Neuronal stem cell (in vitro differentiated cells): ENCODE data around the gene AHR.

ENCODE experiments used
- DNase-seq: peaks from one replicate; pipeline ENCODE4 v3.0.0-alpha.2; 2013; ENCODE audit warnings: low spot score
- H2AFZ ChIP-seq: one replicate; pipeline ENCODE4 v1.6.1; 2013; ENCODE audit warnings: mild to moderate bottlenecking, low read length, inconsistent platforms
- H2AK5ac ChIP-seq: 2 replicates; pipeline ENCODE4 v1.6.1; 2013; ENCODE audit warnings: low read depth, mild to moderate bottlenecking, inconsistent platforms, low read length, moderate library complexity, mixed read lengths
- H2BK120ac ChIP-seq: 2 replicates; pipeline ENCODE4 v1.6.1; 2013; ENCODE audit warnings: low read depth, mild to moderate bottlenecking, inconsistent platforms, low read length, moderate library complexity, mixed read lengths
- H2BK12ac ChIP-seq: one replicate; pipeline ENCODE4 v1.6.1; 2013; ENCODE audit warnings: low read length, inconsistent platforms
- H2BK15ac ChIP-seq: 2 replicates; pipeline ENCODE4 v1.6.1; 2013; ENCODE audit warnings: mild to moderate bottlenecking, low read length, inconsistent platforms, mixed read lengths
- H2BK5ac ChIP-seq: one replicate; pipeline ENCODE4 v1.6.1; 2013; ENCODE audit warnings: inconsistent platforms, mild to moderate bottlenecking, low read length, moderate library complexity
- H3K14ac ChIP-seq: one replicate; pipeline ENCODE4 v1.6.1; 2013; ENCODE audit warnings: low read length, inconsistent platforms
- H3K18ac ChIP-seq: 2 replicates; pipeline ENCODE4 v1.6.1; 2013; ENCODE audit warnings: low read length, inconsistent platforms
- H3K23ac ChIP-seq: 2 replicates; pipeline ENCODE4 v1.6.1; 2013; ENCODE audit warnings: low read depth, mild to moderate bottlenecking, mixed read lengths, low read length, inconsistent platforms; ENCODE audit not compliant: poor library complexity
- H3K27ac ChIP-seq: replicated peaks from 3 replicates; pipeline ENCODE4 v1.5.1; 2013; ENCODE audit warnings: low read length, inconsistent platforms
- H3K27me3 ChIP-seq, 3 experiments: 2 replicates each; pipeline ENCODE4 v1.6.1; 2013; ENCODE audit warnings: low read length in 3 of 3, mild to moderate bottlenecking in 2 of 3, inconsistent platforms in 1 of 3, low read depth in 1 of 3, mixed read lengths in 1 of 3, moderate library complexity in 1 of 3; ENCODE audit not compliant: control insufficient read depth in 3 of 3, insufficient read depth in 3 of 3
- H3K36me3 ChIP-seq, 2 donors: replicated peaks in 1 of 2; 2 replicates each; pipeline ENCODE4 v1.6.1; 2013; ENCODE audit warnings: low read length in 2 of 2; ENCODE audit not compliant: control insufficient read depth in 2 of 2, insufficient read depth in 2 of 2
- H3K4ac ChIP-seq: 2 replicates; pipeline ENCODE4 v1.6.1; 2013; ENCODE audit warnings: inconsistent platforms, mild to moderate bottlenecking, low read length, moderate library complexity
- H3K4me1 ChIP-seq, 2 donors: 1 replicate in 1 of 2; 2 replicates in 1 of 2; pipeline ENCODE4 v1.6.1; 2013; ENCODE audit warnings: low read length in 2 of 2, low read depth in 1 of 2; ENCODE audit not compliant: control insufficient read depth in 2 of 2, insufficient read depth in 1 of 2
- H3K4me2 ChIP-seq: one replicate; pipeline ENCODE4 v1.6.1; 2013; ENCODE audit warnings: mild to moderate bottlenecking, low read length, inconsistent platforms; ENCODE audit not compliant: insufficient read depth, poor library complexity, severe bottlenecking
- H3K4me3 ChIP-seq, 2 donors: 2 replicates each; pipeline ENCODE4 v1.5.1; 2013; ENCODE audit warnings: low read length in 2 of 2, mild to moderate bottlenecking in 2 of 2, inconsistent platforms in 1 of 2, moderate library complexity in 1 of 2
- H3K79me1 ChIP-seq: one replicate; pipeline ENCODE4 v1.6.1; 2013; ENCODE audit warnings: low read depth, mild to moderate bottlenecking, inconsistent platforms, low read length, moderate library complexity
- H3K9ac ChIP-seq: one replicate; pipeline ENCODE4 v1.6.1; 2013; ENCODE audit warnings: mild to moderate bottlenecking, low read depth, low read length, inconsistent platforms; ENCODE audit not compliant: poor library complexity
- H3K9me3 ChIP-seq, 2 donors: replicated peaks in 1 of 2; 2 replicates each; pipeline versions ENCODE3 to v1.6.1; 2013; ENCODE audit warnings: low read length in 2 of 2, mild to moderate bottlenecking in 2 of 2, inconsistent platforms in 1 of 2, low read depth in 1 of 2, mixed read lengths in 1 of 2, moderate library complexity in 1 of 2; ENCODE audit not compliant: control insufficient read depth in 2 of 2, insufficient read depth in 1 of 2
- H4K8ac ChIP-seq: one replicate; pipeline ENCODE4 v1.6.1; 2013; ENCODE audit warnings: low read depth, mild to moderate bottlenecking, inconsistent platforms, low read length, moderate library complexity
- H4K91ac ChIP-seq: one replicate; pipeline ENCODE4 v1.6.1; 2013; ENCODE audit warnings: low read length, low read depth, mild to moderate bottlenecking, inconsistent platforms; ENCODE audit not compliant: poor library complexity
- WGBS, 2 donors: extraction: QIAGEN DNeasy Blood & Tissue Kit; methylation state at CpG; one replicate each; pipeline ENCODE4 v1.1.7; 2013; ENCODE audit warnings: missing lambda C conversion rate in 2 of 2, mixed read lengths in 1 of 2; ENCODE audit not compliant: insufficient read length in 2 of 2, insufficient replicate concordance in 1 of 2; ENCODE audit errors: extremely low coverage in 2 of 2; 5-methylcytosine and 5-hydroxymethylcytosine counted together

Gene AHR

GRCh38 chr7:17328641-17329040 lies 30.2 kb downstream of the AHR start:
- H3K27me3 ChIP-seq, result no peaks in the 10 kb centered on the region
- H2AFZ ChIP-seq, result no peak overlapping the region
- H2BK120ac ChIP-seq, result no peak overlapping the region
- no peak overlapping the region for H3K4ac ChIP-seq
- H3K14ac ChIP-seq, result no peak overlapping the region
- no peak overlapping the region for H3K27ac ChIP-seq
- H3K9ac ChIP-seq, result no peak overlapping the region
- no peak overlapping the region for H2BK5ac ChIP-seq
- no peak for DNase-seq
- no peak overlapping the region for H3K23ac ChIP-seq
- H3K4me3 ChIP-seq, result no peak overlapping the region
- no peak overlapping the region for H3K4me2 ChIP-seq
- peaks cover 0 to 44% of the 10 kb centered on the region in 2 donors for H3K36me3 ChIP-seq
- H2AK5ac ChIP-seq, result no peak overlapping the region
- no peaks in the 10 kb centered on the region for H3K79me1 ChIP-seq
- no peaks in the 10 kb centered on the region for H3K4me1 ChIP-seq
- H2BK12ac ChIP-seq, result no peak overlapping the region
- no peak overlapping the region for H2BK15ac ChIP-seq
- no peak overlapping the region for H4K8ac ChIP-seq
- H4K91ac ChIP-seq, result no peak overlapping the region
- H3K9me3 ChIP-seq, result no peaks in the 10 kb centered on the region
- no peak overlapping the region for H3K18ac ChIP-seq

GRCh38 chr7:17329440-17329839 lies 31.0 kb downstream of the AHR start:
- H4K91ac ChIP-seq, result no peak overlapping the region
- no peak overlapping the region for H3K14ac ChIP-seq
- H3K27ac ChIP-seq, result no peak overlapping the region
- H3K4me3 ChIP-seq, result no peak overlapping the region
- H3K9me3 ChIP-seq, result no peaks in the 10 kb centered on the region
- H3K27me3 ChIP-seq, result no peaks in the 10 kb centered on the region
- H2BK120ac ChIP-seq, result no peak overlapping the region
- no peaks in the 10 kb centered on the region for H3K79me1 ChIP-seq
- no peak overlapping the region for H2AK5ac ChIP-seq
- H3K9ac ChIP-seq, result no peak overlapping the region
- no peak overlapping the region for H2BK12ac ChIP-seq
- no peak overlapping the region for H2BK5ac ChIP-seq
- peaks cover 0 to 45% of the 10 kb centered on the region in 2 donors for H3K36me3 ChIP-seq
- DNase-seq, result no peak
- H3K23ac ChIP-seq, result no peak overlapping the region
- no peaks in the 10 kb centered on the region for H3K4me1 ChIP-seq
- H3K4ac ChIP-seq, result no peak overlapping the region
- no peak overlapping the region for H3K18ac ChIP-seq
- H3K4me2 ChIP-seq, result no peak overlapping the region
- H2AFZ ChIP-seq, result no peak overlapping the region
- no peak overlapping the region for H4K8ac ChIP-seq
- H2BK15ac ChIP-seq, result no peak overlapping the region

- WGBS, 2 donors, result no CpG with 5 or more reads among the region's 2 CpGs
- no peak overlapping the region for H4K8ac ChIP-seq
- H3K4ac ChIP-seq, result no peak overlapping the region
- H3K4me2 ChIP-seq, result no peak overlapping the region
- H3K14ac ChIP-seq, result no peak overlapping the region
- no peak overlapping the region for H3K23ac ChIP-seq
- H2AK5ac ChIP-seq, result no peak overlapping the region
- H3K27ac ChIP-seq, result no peak overlapping the region
- H2BK120ac ChIP-seq, result no peak overlapping the region
- H3K9ac ChIP-seq, result no peak overlapping the region
- no peak overlapping the region for H4K91ac ChIP-seq
- no peak overlapping the region for H3K4me3 ChIP-seq
- H3K18ac ChIP-seq, result no peak overlapping the region
- peaks cover 0 to 44% of the 10 kb centered on the region in 2 donors for H3K36me3 ChIP-seq
- H3K27me3 ChIP-seq, result no peaks in the 10 kb centered on the region
- H2BK15ac ChIP-seq, result no peak overlapping the region
- no peak overlapping the region for H2AFZ ChIP-seq
- no peaks in the 10 kb centered on the region for H3K9me3 ChIP-seq
- H2BK12ac ChIP-seq, result no peak overlapping the region
- no peaks in the 10 kb centered on the region for H3K4me1 ChIP-seq
- no peak overlapping the region for H2BK5ac ChIP-seq
- no peak for DNase-seq
- H3K79me1 ChIP-seq, result no peaks in the 10 kb centered on the region
These were observed 33.5 kb downstream of the AHR start for GRCh38 chr7:17331891-17332501.

GRCh38 chr7:17333221-17333620 lies 34.8 kb downstream of the AHR start:
- H3K23ac ChIP-seq, result no peak overlapping the region
- H2BK120ac ChIP-seq, result no peak overlapping the region
- no peak overlapping the region for H2AFZ ChIP-seq
- no peak overlapping the region for H4K91ac ChIP-seq
- H3K4me1 ChIP-seq, result no peaks in the 10 kb centered on the region
- H3K79me1 ChIP-seq, result no peaks in the 10 kb centered on the region
- H3K4me2 ChIP-seq, result no peak overlapping the region
- no peak for DNase-seq
- no peak overlapping the region for H2AK5ac ChIP-seq
- H3K4ac ChIP-seq, result no peak overlapping the region
- no peak overlapping the region for H2BK12ac ChIP-seq
- no peak overlapping the region for H4K8ac ChIP-seq
- no peak overlapping the region for H2BK5ac ChIP-seq
- no peak overlapping the region for H3K4me3 ChIP-seq
- no peaks in the 10 kb centered on the region for H3K9me3 ChIP-seq
- no peaks in the 10 kb centered on the region for H3K27me3 ChIP-seq
- peaks cover 0 to 45% of the 10 kb centered on the region in 2 donors for H3K36me3 ChIP-seq
- no peak overlapping the region for H3K27ac ChIP-seq
- H2BK15ac ChIP-seq, result no peak overlapping the region
- H3K18ac ChIP-seq, result no peak overlapping the region
- no peak overlapping the region for H3K9ac ChIP-seq
- no peak overlapping the region for H3K14ac ChIP-seq
